H9 (cell line): ENCODE results near the gene PAX8. TPM values are rescaled to one million over a fixed set of nuclear protein-coding genes. Genes with fewer than 3 reads are reported as not detected.
A peak's percentile ranks its signal among the peaks of the same experiment; 100 is the strongest.

Source experiments
- DNase-seq: peaks from one replicate; pipeline ENCODE4 v3.0.0-alpha.2; 2017
- H2AFZ ChIP-seq: one replicate; pipeline ENCODE4 v1.6.1; 2013; ENCODE audit warnings: mild to moderate bottlenecking, low read length, control low read depth, moderate library complexity
- H2AK5ac ChIP-seq: 2 replicates; pipeline ENCODE4 v1.6.1; 2013; ENCODE audit warnings: low read length, control low read depth, mixed read lengths; ENCODE audit not compliant: insufficient read length
- H2BK120ac ChIP-seq: one replicate; pipeline ENCODE4 v1.6.1; 2013; ENCODE audit warnings: low read depth, mild to moderate bottlenecking, low read length, control low read depth, inconsistent platforms; ENCODE audit not compliant: poor library complexity, severe bottlenecking
- H2BK12ac ChIP-seq: 2 replicates; pipeline ENCODE4 v1.6.1; 2013; ENCODE audit warnings: low read length, control low read depth, mixed read lengths, low read depth; ENCODE audit not compliant: insufficient read length
- H2BK15ac ChIP-seq: 2 replicates; pipeline ENCODE4 v1.6.1; 2013; ENCODE audit warnings: low read depth, low read length, control low read depth
- H2BK20ac ChIP-seq: one replicate; pipeline ENCODE4 v1.6.1; 2013; ENCODE audit warnings: low read depth, mild to moderate bottlenecking, low read length, control low read depth, inconsistent platforms; ENCODE audit not compliant: poor library complexity, severe bottlenecking
- H2BK5ac ChIP-seq: 2 replicates; pipeline ENCODE4 v1.6.1; 2013; ENCODE audit warnings: low read length, control low read depth, mixed read lengths; ENCODE audit not compliant: insufficient read length
- H3K14ac ChIP-seq: 2 replicates; pipeline ENCODE4 v1.6.1; 2013; ENCODE audit warnings: low read length, control low read depth; ENCODE audit not compliant: insufficient read depth
- H3K18ac ChIP-seq: 2 replicates; pipeline ENCODE4 v1.6.1; 2013; ENCODE audit warnings: low read depth, mild to moderate bottlenecking, mixed read lengths, low read length, control low read depth; ENCODE audit not compliant: insufficient read length
- H3K23ac ChIP-seq: 2 replicates; pipeline ENCODE4 v1.6.1; 2013; ENCODE audit warnings: low read length, control low read depth, mixed read lengths, low read depth; ENCODE audit not compliant: insufficient read length
- H3K23me2 ChIP-seq: 2 replicates; pipeline ENCODE4 v1.6.1; 2013; ENCODE audit warnings: low read depth, mild to moderate bottlenecking, mixed read lengths, low read length, control low read depth; ENCODE audit not compliant: insufficient read length, poor library complexity, severe bottlenecking
- H3K27ac ChIP-seq: 2 replicates; pipeline ENCODE4 v1.5.1; 2013; ENCODE audit warnings: low read length, control low read depth, mixed read lengths, low read depth; ENCODE audit not compliant: insufficient read length
- H3K27me3 ChIP-seq: 2 replicates; pipeline ENCODE4 v1.6.1; 2013; ENCODE audit warnings: low read length, control low read depth, inconsistent platforms; ENCODE audit not compliant: insufficient read depth
- H3K4ac ChIP-seq: 2 replicates; pipeline ENCODE4 v1.6.1; 2013; ENCODE audit warnings: low read depth, mild to moderate bottlenecking, control low read depth, inconsistent platforms, low read length, moderate library complexity
- H3K4me1 ChIP-seq: 2 replicates; pipeline ENCODE4 v1.6.1; 2013; ENCODE audit warnings: low read length, control low read depth, inconsistent platforms; ENCODE audit not compliant: insufficient read depth
- H3K4me2 ChIP-seq: 2 replicates; pipeline ENCODE4 v1.6.1; 2013; ENCODE audit warnings: low read length, control low read depth, mixed read lengths; ENCODE audit not compliant: insufficient read length, insufficient read depth
- H3K56ac ChIP-seq: 2 replicates; pipeline ENCODE4 v1.6.1; 2013; ENCODE audit warnings: low read depth, mild to moderate bottlenecking, mixed read lengths, low read length, control low read depth; ENCODE audit not compliant: insufficient read length
- H3K79me1 ChIP-seq: 2 replicates; pipeline ENCODE4 v1.6.1; 2013; ENCODE audit warnings: low read depth, mild to moderate bottlenecking, moderate library complexity, low read length, control low read depth, inconsistent platforms; ENCODE audit not compliant: insufficient read depth, poor library complexity, severe bottlenecking
- H3K79me2 ChIP-seq: 2 replicates; pipeline ENCODE4 v1.6.1; 2013; ENCODE audit warnings: low read length, control low read depth, inconsistent platforms; ENCODE audit not compliant: insufficient read depth
- H3K9ac ChIP-seq: 2 replicates; pipeline ENCODE4 v1.6.1; 2013; ENCODE audit warnings: low read length, control low read depth, mixed read lengths; ENCODE audit not compliant: insufficient read length; ENCODE audit errors: extremely low read depth
- H3K9me3 ChIP-seq: one replicate; pipeline ENCODE4 v1.6.1; 2013; ENCODE audit warnings: low read depth, low read length, inconsistent platforms; ENCODE audit not compliant: control insufficient read depth
- H3T11ph ChIP-seq: one replicate; pipeline ENCODE4 v1.6.1; 2013; ENCODE audit warnings: mild to moderate bottlenecking, low read length, control low read depth, inconsistent platforms
- H4K20me1 ChIP-seq: one replicate; pipeline ENCODE4 v1.6.1; 2013; ENCODE audit not compliant: control insufficient read depth, insufficient read length, insufficient read depth
- H4K5ac ChIP-seq: 2 replicates; pipeline ENCODE4 v1.6.1; 2013; ENCODE audit warnings: low read depth, mild to moderate bottlenecking, mixed read lengths, low read length, control low read depth; ENCODE audit not compliant: insufficient read length
- H4K8ac ChIP-seq: replicated peaks from 2 replicates; pipeline ENCODE4 v1.6.1; 2013; ENCODE audit warnings: low read length, control low read depth, mixed read lengths, low read depth; ENCODE audit not compliant: insufficient read length
- H4K91ac ChIP-seq: 2 replicates; pipeline ENCODE4 v1.6.1; 2013; ENCODE audit warnings: low read depth, mild to moderate bottlenecking, moderate library complexity, mixed read lengths, low read length, control low read depth; ENCODE audit not compliant: insufficient read length
- H3K27ac Mint-ChIP-seq, 3 experiments: 2 replicates in 2 of 3; 3 replicates in 1 of 3; pipeline ENCODE4 v1.8.0; 2020 to 2021; ENCODE audit warnings: mixed read lengths in 3 of 3, mild to moderate bottlenecking in 1 of 3, moderate library complexity in 1 of 3
- H3K27me3 Mint-ChIP-seq: 2 replicates; pipeline ENCODE4 v1.8.0; 2021; ENCODE audit warnings: low read depth, mild to moderate bottlenecking, moderate library complexity, mixed read lengths
- H3K36me3 Mint-ChIP-seq, 3 experiments: 2 replicates in 2 of 3; 3 replicates in 1 of 3; pipeline ENCODE4 v1.8.0; 2020 to 2021; ENCODE audit warnings: low read depth in 3 of 3, mixed read lengths in 3 of 3; ENCODE audit not compliant: insufficient read depth in 1 of 3
- H3K4me1 Mint-ChIP-seq, 2 experiments: 2 replicates each; pipeline ENCODE4 v1.8.0; 2020; ENCODE audit warnings: mixed read lengths in 2 of 2
- H3K4me3 Mint-ChIP-seq, 2 experiments: 2 replicates in 1 of 2; 3 replicates in 1 of 2; pipeline ENCODE4 v1.8.0; 2020 to 2021; ENCODE audit warnings: mild to moderate bottlenecking in 2 of 2, mixed read lengths in 2 of 2, moderate library complexity in 1 of 2
- H3K9me3 Mint-ChIP-seq, 2 experiments: 2 replicates in 1 of 2; 3 replicates in 1 of 2; pipeline ENCODE4 v1.8.0; 2020; ENCODE audit warnings: mild to moderate bottlenecking in 2 of 2, mixed read lengths in 2 of 2, moderate library complexity in 1 of 2
- CTCF ChIP-seq: fragments of 200-600 bp; sonication (generic); conservative IDR thresholded peaks from 3 replicates; pipeline ENCODE4 v1.8.0; 2021; ENCODE audit warnings: antibody characterized with exemption, mild to moderate bottlenecking
- WGBS: extraction: QIAGEN DNeasy Blood & Tissue Kit; methylation state at CpG from one replicate; pipeline ENCODE4 v1.1.7; 2013; ENCODE audit warnings: missing lambda C conversion rate, low lambda C conversion rate, mixed read lengths; ENCODE audit not compliant: insufficient read length; ENCODE audit errors: extremely low coverage; 5-methylcytosine and 5-hydroxymethylcytosine counted together
- total RNA-seq: library from RNA; stranded (reverse); gene quantifications from 2 replicates; pipeline ENCODE4 v1.2.1, GENCODE V29; 2021

The PAX8 gene
- total RNA-seq, 1 experiment from 2014 or later = not detected

GRCh38 chr2:113209646-113210171, 69.0 kb downstream of the PAX8 start:
- Mint-ChIP-seq H3K4me1 (peaks cover 12 to 31% of the 10 kb centered on the region in 2 experiments), H3K27ac (0 out of 7 replicates have a peak overlapping the region, but pooled peaks of 1 of the 3 experiments have one; percentile 23)
- H3K9me3 ChIP-seq = no peaks in the 10 kb centered on the region

More at GRCh38 chr2:113209646-113210171, 69.0 kb downstream of the PAX8 start:
- no peak overlapping the region for H3K18ac ChIP-seq
- DNase-seq = no peak
- H3K4ac ChIP-seq = no peak overlapping the region
- H3K56ac ChIP-seq = no peak overlapping the region
- H4K20me1 ChIP-seq = no peaks in the 10 kb centered on the region
- H3K9ac ChIP-seq = no peak overlapping the region
- H3K27me3 Mint-ChIP-seq = peaks cover 11% of the 10 kb centered on the region
- no peak overlapping the region for H2BK12ac ChIP-seq
- no peak overlapping the region for H3K4me2 ChIP-seq
- WGBS = no CpG with 5 or more reads among the region's 15 CpGs
- no peak overlapping the region for H2BK20ac ChIP-seq
- no peak overlapping the region for H2BK15ac ChIP-seq
- no peaks in the 10 kb centered on the region for H3K79me1 ChIP-seq
- no peak overlapping the region for H3K27ac ChIP-seq
- no peaks in the 10 kb centered on the region; the same call in 1 of the 2 replicates for H3K4me1 ChIP-seq
- no peak overlapping the region for H2BK5ac ChIP-seq
- H4K8ac ChIP-seq = no peak overlapping the region
- no peak overlapping the region for H2AK5ac ChIP-seq
- no peak overlapping the region for H4K5ac ChIP-seq
- H3K4me3 Mint-ChIP-seq = no peak overlapping the region
- H3K23me2 ChIP-seq = no peaks in the 10 kb centered on the region
- no peak for TF ChIP-seq CTCF
- H2AFZ ChIP-seq = no peak overlapping the region
- H2BK120ac ChIP-seq = no peak overlapping the region
- H3K14ac ChIP-seq = no peak overlapping the region
- no peaks in the 10 kb centered on the region for H3K36me3 Mint-ChIP-seq
- no peaks in the 10 kb centered on the region; a peak in 2 of 5 replicates for H3K9me3 Mint-ChIP-seq
- no peak overlapping the region for H3T11ph ChIP-seq
- no peak overlapping the region for H3K23ac ChIP-seq
- H4K91ac ChIP-seq = no peak overlapping the region
- no peaks in the 10 kb centered on the region for H3K79me2 ChIP-seq
- H3K27me3 ChIP-seq = no peaks in the 10 kb centered on the region
